Fibroblast of peridontal ligament (primary cell): ENCODE results near the gene TPGS2.
"Not testable (repeated sequence)": the region's sequence is repeated elsewhere in the genome, so short reads cannot be mapped to it uniquely, and the experiment has no call there.

ENCODE experiments used
- DNase-seq: peaks from one replicate; pipeline ENCODE4 v3.0.0-alpha.2; 2010; ENCODE audit errors: extremely low read depth

TPGS2 gene

GRCh38 chr18:36828630-36829361, at the start of gene TPGS2, which contains the start of gene KIAA1328:
TSS of gene TPGS2 (minus strand) at chr18:36829002. CDS start at chr18:36828767, 235 bp downstream.
TSS of gene KIAA1328 (plus strand) at chr18:36829127. CDS start at chr18:36829139, 12 bp downstream.
- peak; percentile 75 for DNase-seq

GRCh38 chr18:36873826-36874225, 45.0 kb upstream of the TPGS2 start:
- DNase-seq, result not testable (repeated sequence)

- no peak for DNase-seq
Measured at GRCh38 chr18:36872329-36872728, 43.5 kb upstream of the TPGS2 start.

GRCh38 chr18:36871801-36872200, 43.0 kb upstream of the TPGS2 start:
- DNase-seq, result no peak

GRCh38 chr18:36867056-36867455, 38.3 kb upstream of the TPGS2 start:
- DNase-seq, result no peak

- no peak for DNase-seq
Measured at GRCh38 chr18:36862182-36862581, 33.4 kb upstream of the TPGS2 start.

GRCh38 chr18:36856815-36857214, 28.0 kb upstream of the TPGS2 start:
- no peak for DNase-seq

GRCh38 chr18:36851202-36851590, 22.4 kb upstream of the TPGS2 start:
- DNase-seq, result no peak

- DNase-seq, result peak; percentile 91
Measured at GRCh38 chr18:36850527-36851201, 21.9 kb upstream of the TPGS2 start.

- peak; percentile 77 for DNase-seq
Measured at GRCh38 chr18:36849288-36850006, 20.6 kb upstream of the TPGS2 start.

GRCh38 chr18:36848609-36849008, 19.8 kb upstream of the TPGS2 start:
- no peak for DNase-seq

GRCh38 chr18:36843784-36844183, 15.0 kb upstream of the TPGS2 start:
- DNase-seq, result peak; percentile 25

- no peak for DNase-seq
Measured at GRCh38 chr18:36843199-36843598, 14.4 kb upstream of the TPGS2 start.

GRCh38 chr18:36839835-36840234, 11.0 kb upstream of the TPGS2 start:
- no peak for DNase-seq

GRCh38 chr18:36835927-36836326, 7.1 kb upstream of the TPGS2 start:
- DNase-seq, result no peak

GRCh38 chr18:36833120-36833519, 4.3 kb upstream of the TPGS2 start:
- DNase-seq, result no peak

GRCh38 chr18:36831139-36831538, 2.3 kb upstream of the TPGS2 start:
- DNase-seq, result no peak

- no peak for DNase-seq
Measured at GRCh38 chr18:36830158-36830495, 1.3 kb upstream of the TPGS2 start.

- DNase-seq, result peak; percentile 44
Measured at GRCh38 chr18:36829362-36830157, 758 bp upstream of the TPGS2 start.

GRCh38 chr18:36828157-36828629, 609 bp downstream of the TPGS2 start:
- peak; percentile 71 for DNase-seq

GRCh38 chr18:36826556-36826955, 2.2 kb downstream of the TPGS2 start:
- DNase-seq, result no peak

- DNase-seq, result no peak
Measured at GRCh38 chr18:36825526-36825925, 3.3 kb downstream of the TPGS2 start.
